Limb (tissue), 2 donors: Measurements from ENCODE around the gene GRID1.

Experiments
- DNase-seq, 2 donors: peaks; one replicate each; pipeline ENCODE4 v3.0.0-alpha.2; 2016; ENCODE audit errors: extremely low spot score in 2 of 2

GRID1 gene

GRCh38 chr10:86269332-86269731, 97.3 kb downstream of the GRID1 start:
- DNase-seq: peak in 1 of 2 donors; percentile 10

- DNase-seq: peak in 1 of 2 donors; percentile 21
These were observed 99.1 kb downstream of the GRID1 start for GRCh38 chr10:86267286-86268195.

- peak in 1 of 2 donors; percentile 12 for DNase-seq
These were observed 100.0 kb downstream of the GRID1 start for GRCh38 chr10:86266446-86267242.

GRCh38 chr10:86265895-86266259, 100.7 kb downstream of the GRID1 start:
- peak in 1 of 2 donors; percentile 17 for DNase-seq

GRCh38 chr10:86265236-86265894, 101.2 kb downstream of the GRID1 start:
- peak in 1 of 2 donors; percentile 15 for DNase-seq

- DNase-seq: peak in 1 of 2 donors; percentile 25
These were observed 101.9 kb downstream of the GRID1 start for GRCh38 chr10:86264481-86265231.

- peak in 1 of 2 donors; percentile 18 for DNase-seq
These were observed 102.7 kb downstream of the GRID1 start for GRCh38 chr10:86263907-86264306.

- no peak for DNase-seq
These were observed 103.4 kb downstream of the GRID1 start for GRCh38 chr10:86263209-86263608.

GRCh38 chr10:86262688-86263181, 103.9 kb downstream of the GRID1 start:
- DNase-seq: peak in 1 of 2 donors; percentile 54

- DNase-seq: peak in 1 of 2 donors; percentile 53
These were observed 104.5 kb downstream of the GRID1 start for GRCh38 chr10:86261941-86262687.

GRCh38 chr10:86261470-86261869, 105.1 kb downstream of the GRID1 start:
- DNase-seq: peak in 1 of 2 donors; percentile 19

- no peak for DNase-seq
These were observed 106.0 kb downstream of the GRID1 start for GRCh38 chr10:86260564-86260963.

GRCh38 chr10:86259901-86260562, 106.6 kb downstream of the GRID1 start:
- no peak for DNase-seq

- DNase-seq: no peak
These were observed 107.7 kb downstream of the GRID1 start for GRCh38 chr10:86258941-86259340.

GRCh38 chr10:86258499-86258898, 108.1 kb downstream of the GRID1 start:
- no peak for DNase-seq

- no peak for DNase-seq
These were observed 108.9 kb downstream of the GRID1 start for GRCh38 chr10:86257683-86258082.

- no peak for DNase-seq
These were observed 109.8 kb downstream of the GRID1 start for GRCh38 chr10:86256690-86257315.

- DNase-seq: peak in 1 of 2 donors; percentile 23
These were observed 111.0 kb downstream of the GRID1 start for GRCh38 chr10:86255405-86256251.
